ENCODE measurements around the gene EXOC6.

EXOC6 gene

DNA sequence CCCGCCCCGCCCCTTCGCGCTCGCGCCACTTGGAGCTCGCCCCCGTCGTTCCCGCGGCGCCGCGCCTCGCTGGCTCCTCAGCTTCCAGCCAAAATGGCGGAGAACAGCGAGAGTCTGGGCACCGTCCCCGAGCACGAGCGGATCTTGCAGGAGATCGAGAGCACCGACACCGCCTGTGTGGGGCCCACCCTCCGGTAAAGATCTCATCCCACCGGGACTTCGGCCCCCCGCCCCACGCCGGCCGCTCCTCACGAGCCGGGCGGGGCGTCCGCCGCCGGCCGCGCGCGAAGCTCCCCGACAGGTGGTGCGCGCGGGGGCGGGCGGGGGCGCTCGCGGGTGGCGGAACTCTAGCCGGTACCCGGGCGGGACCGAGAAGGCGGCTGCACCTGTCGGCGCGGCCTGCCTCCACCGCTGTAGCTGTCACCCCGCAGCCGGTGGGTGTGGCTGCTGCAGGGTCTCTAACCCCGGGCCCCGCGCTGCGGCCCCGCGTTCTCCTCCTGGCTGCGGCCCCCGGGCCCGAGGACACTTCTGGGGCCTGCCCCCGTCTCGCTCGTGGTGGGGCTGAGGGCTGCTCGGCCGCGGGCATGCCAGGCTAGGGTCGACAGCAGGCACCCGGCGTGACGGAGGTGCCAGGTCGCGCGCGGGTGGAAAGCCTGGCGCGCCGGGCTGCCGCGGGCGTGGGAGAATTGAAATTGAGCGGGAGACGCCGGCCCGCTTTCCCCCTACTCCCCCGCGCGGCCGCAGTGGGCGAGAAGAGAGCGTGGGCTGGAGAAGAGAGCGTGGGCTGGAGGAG is at the start of gene EXOC6:
Gene EXOC6 (plus strand): TSS at position 80 of the 793 bp plus-strand sequence. CDS start 14 bp downstream, at position 94.
- DNase-seq (ENCODE audit: low read depth in 2 of 2): peak; percentile 59 to 62

GRCh38 chr10:92799568-92799967 is 48.8 kb upstream of the EXOC6 start:
- DNase-seq (ENCODE audit: low read depth in 2 of 2): no peak

GRCh38 chr10:92800134-92800733 is 48.1 kb upstream of the EXOC6 start:
- no peak for DNase-seq (ENCODE audit: low read depth in 2 of 2)

GRCh38 chr10:92801978-92802872 is 46.1 kb upstream of the EXOC6 start:
- DNase-seq (ENCODE audit: low read depth in 2 of 2): no peak

DNA sequence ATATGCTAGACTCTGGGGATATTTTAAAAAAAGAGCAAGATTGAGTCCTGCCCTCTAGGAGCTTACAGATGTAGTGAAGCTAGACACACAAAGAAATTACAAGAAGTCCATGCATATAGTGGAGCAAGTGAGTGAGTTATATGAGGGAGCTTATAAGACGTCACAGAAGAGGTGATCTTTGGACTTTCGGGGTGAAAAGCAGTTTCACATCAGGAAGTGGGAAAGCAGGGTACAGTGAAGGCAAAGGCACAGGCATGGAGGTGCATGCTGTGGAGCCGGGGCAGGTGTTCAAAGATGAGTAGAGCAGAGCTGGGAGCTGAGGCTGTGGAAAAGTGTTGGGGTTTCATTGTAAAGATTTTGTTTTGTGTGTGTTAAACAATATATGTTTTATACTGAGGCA is 38.5 kb upstream of the EXOC6 start:
- no peak for DNase-seq (ENCODE audit: low read depth in 2 of 2)

DNA sequence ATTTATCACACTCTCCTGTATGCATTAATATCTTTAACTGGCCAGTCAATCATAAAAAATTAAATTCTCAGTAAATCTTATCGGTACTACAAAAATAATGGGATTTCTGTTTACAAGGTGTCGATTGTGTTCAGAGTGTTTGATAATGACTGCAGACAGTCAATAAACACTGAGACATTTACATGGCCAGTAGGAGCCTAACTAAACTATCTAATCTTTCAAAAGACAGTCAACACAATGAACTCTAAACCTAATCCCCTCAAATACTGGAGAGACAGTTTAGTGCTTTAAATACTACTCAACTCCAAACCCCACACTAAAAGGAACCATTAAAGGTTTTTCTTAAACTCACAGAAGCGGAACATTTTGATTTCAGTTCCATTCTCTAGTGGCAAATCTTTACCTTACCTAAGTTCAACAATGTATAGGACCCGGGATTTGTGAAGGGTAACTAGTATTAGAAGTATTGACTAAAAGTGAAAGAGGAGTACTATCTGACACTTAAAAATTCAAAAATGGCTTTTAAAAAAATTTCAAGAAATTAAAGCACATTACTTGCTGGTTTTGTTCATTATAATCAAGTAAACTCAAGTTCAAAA is 37.3 kb upstream of the EXOC6 start:
- no peak for DNase-seq (ENCODE audit: low read depth in 2 of 2)

DNA sequence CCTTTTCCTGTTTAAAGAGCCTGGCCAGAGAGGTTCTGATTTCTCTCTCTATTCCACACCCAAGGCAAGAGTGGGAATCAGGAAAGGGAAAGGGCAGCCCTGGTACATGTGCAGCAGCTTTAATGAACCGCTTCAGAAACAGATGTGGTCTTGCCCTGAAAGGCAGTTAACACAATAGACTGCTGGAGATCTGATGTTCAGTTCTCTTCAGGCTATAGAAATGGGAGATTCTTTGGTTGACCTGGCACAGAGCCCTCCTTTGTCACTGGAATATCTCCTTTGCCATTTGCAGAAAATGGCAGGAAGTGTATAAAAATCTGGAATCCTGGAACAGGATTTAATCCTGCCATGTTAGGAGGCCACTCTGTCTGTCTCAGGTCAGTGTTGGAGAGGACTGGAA is 36.3 kb upstream of the EXOC6 start:
- DNase-seq (ENCODE audit: low read depth in 2 of 2): no peak

GRCh38 chr10:92813979-92814378 is 34.3 kb upstream of the EXOC6 start:
- no peak for DNase-seq (ENCODE audit: low read depth in 2 of 2)

GRCh38 chr10:92814790-92815189 is 33.5 kb upstream of the EXOC6 start:
- no peak for DNase-seq (ENCODE audit: low read depth in 2 of 2)

DNA sequence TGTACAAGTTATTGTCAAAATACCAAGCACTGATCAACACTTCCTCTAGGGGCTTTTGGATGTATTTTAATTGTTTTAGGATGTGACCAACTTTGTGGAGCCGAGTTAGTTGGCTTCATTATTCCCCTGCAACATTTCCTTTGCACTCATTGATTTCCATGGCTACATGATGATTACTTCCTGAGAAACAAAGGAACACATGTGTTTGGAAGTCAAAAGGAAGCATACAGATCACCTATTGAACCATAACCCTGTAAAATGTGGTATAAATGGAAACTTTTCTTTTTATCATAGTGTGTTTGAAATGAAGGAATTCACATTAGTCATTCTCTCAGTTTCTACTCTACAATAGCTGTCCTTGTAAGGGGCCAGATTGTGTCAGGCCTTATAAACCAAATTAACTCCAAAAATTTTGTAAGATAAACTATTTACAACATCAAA is 32.2 kb upstream of the EXOC6 start:
- DNase-seq (ENCODE audit: low read depth in 2 of 2): no peak

GRCh38 chr10:92822060-92822634 is 26.2 kb upstream of the EXOC6 start:
- DNase-seq (ENCODE audit: low read depth in 2 of 2): no peak

- DNase-seq (ENCODE audit: low read depth in 2 of 2): no peak
Measured at GRCh38 chr10:92822964-92823363, 25.4 kb upstream of the EXOC6 start.

- no peak for DNase-seq (ENCODE audit: low read depth in 2 of 2)
Measured at GRCh38 chr10:92826061-92826460, 22.3 kb upstream of the EXOC6 start.

GRCh38 chr10:92826504-92826903 is 21.8 kb upstream of the EXOC6 start:
- no peak for DNase-seq (ENCODE audit: low read depth in 2 of 2)

DNA sequence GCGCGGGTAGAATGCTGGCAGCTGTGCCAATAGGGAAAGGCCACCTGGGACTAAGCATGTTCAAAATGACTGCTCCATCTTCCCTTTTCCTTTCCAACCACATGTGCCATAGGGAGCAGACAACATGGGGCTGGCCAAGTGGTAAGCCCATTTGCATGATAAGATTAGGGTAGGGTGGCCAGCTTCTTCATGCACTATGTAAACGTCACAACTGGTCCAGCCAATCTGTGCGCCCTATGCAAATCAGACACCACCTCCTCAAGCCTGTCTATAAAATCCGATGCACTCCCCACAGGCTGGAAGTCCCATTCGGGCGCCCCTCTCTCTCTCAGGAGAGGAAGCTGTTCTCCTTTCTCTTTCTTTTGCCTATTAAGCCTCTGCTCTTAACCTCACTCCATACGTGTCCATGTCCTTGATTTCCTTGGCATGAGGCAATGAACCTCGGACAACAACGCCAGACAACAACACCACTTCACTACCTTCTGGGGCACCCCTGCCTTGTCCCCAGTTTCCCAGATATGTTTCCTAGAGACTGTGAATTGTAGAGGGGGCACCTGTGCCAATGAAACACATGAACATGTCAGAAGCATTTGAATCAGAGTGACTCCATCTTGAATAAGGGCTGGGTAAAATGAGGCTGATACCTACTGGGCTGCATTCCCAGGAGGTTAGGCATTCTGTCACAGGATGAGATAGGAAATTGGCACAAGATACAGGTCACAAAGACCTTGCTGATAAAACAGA is 19.1 kb upstream of the EXOC6 start:
- no peak for DNase-seq (ENCODE audit: low read depth in 2 of 2)

GRCh38 chr10:92829786-92830377 is 18.4 kb upstream of the EXOC6 start:
- no peak for DNase-seq (ENCODE audit: low read depth in 2 of 2)

- DNase-seq (ENCODE audit: low read depth in 2 of 2): no peak
Measured at GRCh38 chr10:92830478-92831389, 17.6 kb upstream of the EXOC6 start.

DNA sequence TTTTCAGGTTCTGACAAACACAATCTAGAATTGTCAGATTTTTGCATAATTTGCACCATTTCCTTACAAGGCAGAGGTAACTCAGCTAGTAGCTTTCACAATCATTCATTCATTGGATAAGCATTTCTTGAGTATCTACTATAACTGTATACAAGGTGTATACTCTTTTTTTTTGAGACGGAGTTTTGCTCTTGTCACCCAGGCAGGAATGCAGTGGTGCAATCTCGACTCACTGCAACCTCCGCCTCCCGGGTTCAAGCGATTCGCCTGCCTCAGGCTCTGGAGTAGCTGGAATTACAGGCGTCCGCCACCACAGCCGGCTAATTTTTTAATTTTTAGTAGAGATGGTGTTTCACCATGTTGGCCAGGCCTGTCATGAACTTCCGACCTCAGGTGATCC is 16.2 kb upstream of the EXOC6 start:
- no peak for DNase-seq (ENCODE audit: low read depth in 2 of 2)

GRCh38 chr10:92832998-92833650 is 15.2 kb upstream of the EXOC6 start:
- DNase-seq (ENCODE audit: low read depth in 2 of 2): no peak

Data from stimulated activated CD4-positive, alpha-beta T cell treated with anti-CD3 and anti-CD28 coated beads, Interleukin-1b, Interleukin-23, amount 100 ng/mL, for 1 hour (primary cell).